Activated T-helper 2 cell treated with anti-CD3 and anti-CD28 coated beads, Interferon-gamma antibody, Interleukin-2, Interleukin-4, amounts not matched to agents 10 μg/mL and 5 μg/mL and 100 μg/mL, durations not matched to agents 14 hours and 24 hours and 36 hours (primary cell): ENCODE results near the gene FER. TPM values are rescaled to one million over a fixed set of nuclear protein-coding genes. Genes with fewer than 3 reads are reported as not detected.

Source experiments
- DNase-seq: peaks from one replicate; pipeline ENCODE4 v3.0.0; 2021; ENCODE audit warnings: low spot score
- H3K27ac Mint-ChIP-seq: one replicate; pipeline ENCODE4 v1.8.0; 2021; ENCODE audit warnings: mixed read lengths
- H3K27me3 Mint-ChIP-seq: one replicate; pipeline ENCODE4 v1.8.0; 2021; ENCODE audit warnings: low read depth, mixed read lengths
- H3K36me3 Mint-ChIP-seq: one replicate; pipeline ENCODE4 v1.8.0; 2021; ENCODE audit warnings: low read depth, mixed read lengths
- H3K4me1 Mint-ChIP-seq: one replicate; pipeline ENCODE4 v1.8.0; 2021; ENCODE audit warnings: low read depth, mixed read lengths
- H3K4me3 Mint-ChIP-seq: one replicate; pipeline ENCODE4 v1.8.0; 2021; ENCODE audit warnings: low read depth, mild to moderate bottlenecking, moderate library complexity, mixed read lengths
- H3K9me3 Mint-ChIP-seq: one replicate; pipeline ENCODE4 v1.8.0; 2021; ENCODE audit warnings: mixed read lengths
- intact Hi-C: fragments of 100-400 bp; cut with micrococcal nuclease; formaldehyde crosslinking; loops from one replicate; pipeline ENCODE4 v1.15.1; 2023
- total RNA-seq: library from RNA; stranded (reverse); gene quantifications from 2 replicates; pipeline ENCODE4 v1.2.3, GENCODE V29; 2022

FER gene
- total RNA-seq, 1 donor from 2014 or later, result 7.0 TPM

DNA sequence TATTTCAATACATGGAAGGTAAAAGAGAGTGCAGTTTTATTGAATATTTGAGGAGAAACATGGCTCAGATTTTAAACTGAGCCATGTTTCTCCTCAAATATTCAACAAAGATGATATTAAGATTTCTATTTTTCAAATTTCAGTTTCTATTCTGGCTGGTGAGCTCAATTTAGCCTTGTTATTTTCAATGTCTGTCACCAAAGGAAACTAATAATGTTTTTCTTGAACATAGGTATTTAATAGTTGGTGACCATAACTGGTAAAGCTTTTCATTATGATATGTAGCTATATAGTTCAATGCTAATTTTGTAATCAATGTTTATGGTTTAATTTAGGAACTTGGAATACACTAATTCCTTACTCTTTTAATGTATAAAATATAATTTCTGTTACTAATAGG, 177.4 kb downstream of the FER start:
- intact Hi-C loops, result no loop called here
- Mint-ChIP-seq H3K27ac (no peak overlapping the region), H3K36me3 (no peaks in the 10 kb centered on the region), H3K9me3 (no peaks in the 10 kb centered on the region), H3K4me1 (no peaks in the 10 kb centered on the region), H3K27me3 (no peaks in the 10 kb centered on the region), H3K4me3 (no peak overlapping the region)
- DNase-seq, result no peak

DNA sequence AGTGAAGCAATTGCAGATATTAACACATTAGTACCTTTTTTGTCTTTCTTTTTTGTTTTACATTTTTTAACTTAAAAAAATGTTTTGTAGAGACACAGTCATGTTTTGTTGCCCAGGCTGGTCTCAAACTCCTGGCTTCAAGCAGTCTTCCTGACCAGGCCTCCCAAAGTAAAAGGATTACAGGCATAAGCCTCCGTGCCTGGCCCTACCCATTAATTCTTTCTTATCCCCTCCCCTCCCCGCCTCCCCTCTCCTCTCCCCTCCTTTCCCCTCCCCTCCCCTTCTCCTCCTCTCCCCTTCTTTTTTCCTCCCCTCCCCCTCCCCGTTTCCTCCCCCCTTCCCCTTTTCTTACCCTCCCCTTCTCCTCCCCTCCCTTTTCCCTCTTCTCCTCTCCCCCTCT, 182.4 kb downstream of the FER start:
- no peaks in the 10 kb centered on the region for H3K36me3 Mint-ChIP-seq
- intact Hi-C loops, result no loop called here
- H3K27ac Mint-ChIP-seq, result no peak overlapping the region
- DNase-seq, result no peak
- no peak overlapping the region for H3K4me3 Mint-ChIP-seq
- H3K4me1 Mint-ChIP-seq, result no peaks in the 10 kb centered on the region
- peaks cover 3% of the 10 kb centered on the region for H3K9me3 Mint-ChIP-seq
- H3K27me3 Mint-ChIP-seq, result no peaks in the 10 kb centered on the region

DNA sequence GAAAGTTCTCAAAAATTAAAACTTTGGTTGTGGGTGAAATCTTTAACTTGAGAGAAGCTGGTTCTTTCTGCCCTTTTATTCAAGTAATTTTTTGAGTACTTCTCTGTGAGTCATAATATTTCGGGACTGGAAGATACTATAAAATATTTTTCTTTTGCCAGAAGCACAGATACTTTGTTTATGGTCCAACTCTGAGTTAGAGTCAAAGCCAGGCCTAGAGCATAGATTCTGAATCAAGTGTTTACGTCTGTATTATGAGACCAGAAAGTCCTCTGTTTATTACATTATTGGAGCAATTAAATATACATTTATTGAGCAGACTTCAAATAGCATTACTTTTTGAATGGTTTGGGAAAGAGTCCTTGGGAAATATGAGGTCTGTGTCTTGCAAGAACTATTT, 187.9 kb downstream of the FER start:
- Mint-ChIP-seq H3K4me3 (no peak overlapping the region), H3K4me1 (peaks cover 4% of the 10 kb centered on the region), H3K9me3 (peaks cover 3% of the 10 kb centered on the region), H3K27me3 (no peaks in the 10 kb centered on the region), H3K27ac (no peak overlapping the region), H3K36me3 (no peaks in the 10 kb centered on the region)
- intact Hi-C loops, result no loop called here
- no peak for DNase-seq

- Mint-ChIP-seq H3K27me3 (no peaks in the 10 kb centered on the region), H3K4me3 (no peak overlapping the region), H3K4me1 (peaks cover 5% of the 10 kb centered on the region), H3K36me3 (no peaks in the 10 kb centered on the region), H3K27ac (no peak overlapping the region), H3K9me3 (peaks cover under 1% of the 10 kb centered on the region)
- no peak for DNase-seq
- intact Hi-C loops, result no loop called here
Measured at GRCh38 chr5:108937221-108937620, 189.5 kb downstream of the FER start.

DNA sequence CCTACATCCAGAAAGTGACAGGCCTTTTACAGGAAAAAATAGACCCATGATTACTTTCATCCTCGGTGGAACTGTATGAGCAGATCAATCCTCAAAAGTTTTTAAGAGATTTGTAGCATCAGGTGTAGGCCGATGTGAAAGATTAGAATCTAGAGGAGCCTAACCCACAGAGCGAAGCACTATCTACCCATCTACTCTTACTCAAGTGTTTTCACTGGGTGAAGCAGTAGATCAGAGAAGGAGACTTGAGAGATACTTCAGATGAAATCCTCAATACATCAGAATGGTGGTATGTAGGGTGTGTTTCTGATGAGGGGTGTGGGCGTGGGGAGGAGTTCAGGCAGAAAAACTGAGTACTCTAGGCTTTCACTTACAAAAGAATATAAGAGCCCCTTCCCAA, 192.8 kb downstream of the FER start:
- Mint-ChIP-seq H3K9me3 (no peaks in the 10 kb centered on the region), H3K4me1 (peaks cover 5% of the 10 kb centered on the region), H3K27me3 (no peaks in the 10 kb centered on the region), H3K36me3 (no peaks in the 10 kb centered on the region), H3K4me3 (no peak overlapping the region), H3K27ac (no peak overlapping the region)
- intact Hi-C loops, result no loop called here
- no peak for DNase-seq

DNA sequence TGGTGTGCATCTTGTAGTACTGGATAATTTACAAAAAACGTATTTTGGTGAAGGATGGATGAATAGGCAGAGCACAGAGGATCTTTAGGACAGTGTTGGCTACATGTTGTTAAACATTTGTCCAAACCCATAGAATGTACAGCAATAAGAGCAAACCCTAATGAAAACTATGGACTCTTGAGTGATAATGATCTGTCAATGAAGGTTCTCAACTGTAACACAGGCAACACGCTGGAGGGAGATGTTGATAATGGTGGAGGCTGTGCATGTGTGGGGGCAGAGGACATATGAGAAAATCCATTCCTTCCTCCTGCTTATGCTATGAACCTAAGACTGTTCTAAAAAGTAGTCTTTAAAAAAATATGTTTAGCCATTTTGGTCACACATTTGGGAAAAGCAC, 194.0 kb downstream of the FER start:
- Mint-ChIP-seq H3K9me3 (no peaks in the 10 kb centered on the region), H3K4me1 (peaks cover 5% of the 10 kb centered on the region), H3K4me3 (no peak overlapping the region), H3K27me3 (no peaks in the 10 kb centered on the region), H3K36me3 (no peaks in the 10 kb centered on the region), H3K27ac (no peak overlapping the region)
- intact Hi-C loops, result no loop called here
- no peak for DNase-seq

DNA sequence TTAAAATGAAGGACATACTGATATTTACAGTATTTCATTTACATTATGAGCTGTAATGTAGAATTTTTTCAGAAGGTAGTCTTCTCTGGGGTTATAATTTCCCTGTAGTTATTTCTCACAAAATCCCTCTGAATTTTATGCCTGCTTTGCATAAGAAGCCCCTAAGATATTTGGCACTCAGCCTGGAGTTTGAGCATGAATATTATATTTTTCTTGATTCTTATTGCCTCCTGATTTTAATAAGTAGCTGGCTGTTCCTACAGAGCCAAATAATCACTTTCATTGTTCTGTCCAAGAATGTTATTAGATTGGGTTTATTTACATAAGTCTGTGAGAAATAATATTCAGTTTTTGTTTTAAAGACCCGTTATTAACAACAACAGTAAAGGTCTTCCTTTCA, 195.0 kb downstream of the FER start:
- Mint-ChIP-seq H3K36me3 (no peaks in the 10 kb centered on the region), H3K9me3 (no peaks in the 10 kb centered on the region), H3K4me3 (no peak overlapping the region), H3K27ac (no peak overlapping the region), H3K27me3 (no peaks in the 10 kb centered on the region), H3K4me1 (peaks cover 5% of the 10 kb centered on the region)
- intact Hi-C loops, result no loop called here
- no peak for DNase-seq

DNA sequence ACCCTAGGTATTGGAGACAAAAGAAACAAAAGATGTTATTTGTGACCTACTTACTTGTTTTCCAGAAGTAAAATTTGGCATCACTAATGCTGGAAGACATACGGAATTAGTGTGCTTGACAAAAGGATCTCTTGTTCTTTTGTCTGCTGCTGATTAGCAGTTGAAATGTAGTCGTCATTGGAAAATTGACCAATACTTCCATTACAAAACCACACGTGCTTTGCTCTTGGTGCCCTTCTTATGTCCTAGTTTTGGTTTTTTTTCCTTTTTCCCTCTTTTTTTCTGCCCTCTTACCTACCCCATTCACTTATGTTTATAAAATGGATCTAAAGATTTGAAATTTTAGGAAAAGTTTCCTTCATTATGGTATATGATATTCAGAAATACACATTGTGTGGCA, 197.4 kb downstream of the FER start:
- H3K4me1 Mint-ChIP-seq, result peaks cover 5% of the 10 kb centered on the region

GRCh38 chr5:108946008-108946407, 198.3 kb downstream of the FER start:
- DNase-seq, result no peak
- Mint-ChIP-seq H3K9me3 (no peaks in the 10 kb centered on the region), H3K27me3 (no peaks in the 10 kb centered on the region), H3K4me1 (no peaks in the 10 kb centered on the region), H3K27ac (no peak overlapping the region), H3K4me3 (no peak overlapping the region), H3K36me3 (no peaks in the 10 kb centered on the region)
- intact Hi-C loops, result no loop called here

More for the DNA sequence above, 197.4 kb downstream of the FER start:
- DNase-seq, result no peak
- no peak overlapping the region for H3K4me3 Mint-ChIP-seq
- intact Hi-C loops, result no loop called here
- H3K27me3 Mint-ChIP-seq, result no peaks in the 10 kb centered on the region
- H3K27ac Mint-ChIP-seq, result no peak overlapping the region
- no peaks in the 10 kb centered on the region for H3K9me3 Mint-ChIP-seq
- no peaks in the 10 kb centered on the region for H3K36me3 Mint-ChIP-seq

DNA sequence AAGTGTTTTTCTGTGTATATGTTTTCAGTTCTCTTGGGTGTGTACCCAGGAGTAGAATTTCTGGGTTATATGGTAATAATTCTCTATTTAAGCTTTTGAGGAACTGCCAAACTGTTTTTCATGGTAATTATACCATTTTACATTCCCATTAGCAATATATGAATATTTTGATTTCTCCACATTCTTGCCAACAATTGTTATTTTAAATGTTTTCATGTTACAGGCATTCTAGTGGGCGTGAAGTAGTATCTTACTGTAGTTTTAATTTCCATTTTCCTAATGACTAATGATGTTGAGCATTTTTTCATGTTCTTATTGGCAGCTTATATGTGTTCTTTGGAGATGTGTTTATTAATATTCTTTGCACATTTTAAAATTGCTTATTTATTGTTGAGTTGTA, 199.5 kb downstream of the FER start:
- no peaks in the 10 kb centered on the region for H3K36me3 Mint-ChIP-seq
- H3K9me3 Mint-ChIP-seq, result no peaks in the 10 kb centered on the region
- H3K27me3 Mint-ChIP-seq, result no peaks in the 10 kb centered on the region
- no peak for DNase-seq
- H3K4me1 Mint-ChIP-seq, result no peaks in the 10 kb centered on the region
- intact Hi-C loops, result no loop called here
- H3K4me3 Mint-ChIP-seq, result no peak overlapping the region
- no peak overlapping the region for H3K27ac Mint-ChIP-seq

GRCh38 chr5:108950276-108950675, 202.6 kb downstream of the FER start:
- Mint-ChIP-seq H3K36me3 (no peaks in the 10 kb centered on the region), H3K27ac (no peak overlapping the region), H3K4me1 (no peaks in the 10 kb centered on the region), H3K9me3 (no peaks in the 10 kb centered on the region), H3K27me3 (no peaks in the 10 kb centered on the region), H3K4me3 (no peak overlapping the region)
- intact Hi-C loops, result no loop called here
- DNase-seq, result no peak

GRCh38 chr5:108953940-108954339, 206.2 kb downstream of the FER start:
- H3K4me1 Mint-ChIP-seq, result no peaks in the 10 kb centered on the region
- H3K9me3 Mint-ChIP-seq, result no peaks in the 10 kb centered on the region
- H3K36me3 Mint-ChIP-seq, result no peaks in the 10 kb centered on the region
- intact Hi-C loops, result no loop called here
- DNase-seq, result no peak
- H3K4me3 Mint-ChIP-seq, result no peak overlapping the region
- H3K27me3 Mint-ChIP-seq, result no peaks in the 10 kb centered on the region
- no peak overlapping the region for H3K27ac Mint-ChIP-seq

DNA sequence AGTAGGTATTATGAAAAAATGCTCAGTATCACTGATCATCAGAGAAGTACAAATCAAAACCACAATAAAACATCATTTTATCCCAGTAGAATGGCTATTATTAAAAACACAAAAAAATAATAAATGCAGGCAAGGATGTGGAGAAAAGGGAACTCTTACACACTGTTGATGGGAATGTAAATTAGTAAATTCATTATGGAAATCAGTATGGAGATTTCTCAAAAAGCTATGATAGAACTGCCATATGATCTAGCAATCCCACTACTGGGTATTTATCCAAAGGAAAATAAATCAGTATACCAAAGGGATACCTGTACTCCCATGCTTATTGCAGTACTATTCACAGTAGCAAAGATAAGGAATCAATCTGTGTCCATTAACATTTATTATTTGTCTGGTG, 209.6 kb downstream of the FER start:
- no peaks in the 10 kb centered on the region for H3K9me3 Mint-ChIP-seq
- no peaks in the 10 kb centered on the region for H3K36me3 Mint-ChIP-seq
- intact Hi-C loops, result no loop called here
- no peak overlapping the region for H3K4me3 Mint-ChIP-seq
- H3K27ac Mint-ChIP-seq, result no peak overlapping the region
- no peaks in the 10 kb centered on the region for H3K4me1 Mint-ChIP-seq
- no peak for DNase-seq
- H3K27me3 Mint-ChIP-seq, result no peaks in the 10 kb centered on the region

DNA sequence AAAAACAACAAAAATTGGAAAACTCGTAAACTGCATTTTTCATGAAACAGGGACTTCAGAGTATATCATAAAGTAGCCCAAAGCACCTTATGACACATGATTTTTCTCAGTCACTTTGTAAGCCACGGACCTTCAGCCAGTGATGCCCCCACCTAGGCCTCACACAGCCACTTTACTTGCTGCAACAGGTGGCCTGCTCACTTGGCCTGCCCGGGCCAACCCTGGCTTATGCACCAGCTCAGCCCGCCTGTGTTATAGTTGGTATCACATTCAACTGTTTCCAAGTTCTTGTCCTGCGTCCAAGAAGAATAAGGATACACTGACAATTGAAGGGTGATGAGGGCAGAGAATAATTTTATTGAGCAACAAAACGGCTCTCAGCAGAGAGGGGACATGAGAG, 219.2 kb downstream of the FER start:
- H3K9me3 Mint-ChIP-seq, result no peaks in the 10 kb centered on the region
- H3K4me1 Mint-ChIP-seq, result peaks cover 2% of the 10 kb centered on the region
- intact Hi-C loops, result no loop called here
- no peaks in the 10 kb centered on the region for H3K36me3 Mint-ChIP-seq
- H3K4me3 Mint-ChIP-seq, result no peak overlapping the region
- H3K27me3 Mint-ChIP-seq, result no peaks in the 10 kb centered on the region
- no peak overlapping the region for H3K27ac Mint-ChIP-seq
- no peak for DNase-seq
